Vagina (tissue), 2 donors: ENCODE data around the gene SLC22A23.

Experiments
- POLR2A ChIP-seq, 2 donors: fragments of 450-650 bp; IDR thresholded peaks; one replicate each; pipeline ENCODE4 v1.6.1; 2017; ENCODE audit warnings: antibody characterized with exemption in 2 of 2, mild to moderate bottlenecking in 2 of 2, moderate library complexity in 2 of 2
- POLR2AphosphoS5 ChIP-seq, 2 donors: sonication (generic); formaldehyde crosslinking; IDR thresholded peaks; one replicate each; pipeline ENCODE4 v1.9.0; 2017; ENCODE audit warnings: antibody characterized with exemption in 2 of 2, mild to moderate bottlenecking in 2 of 2, low read depth in 1 of 2; ENCODE audit not compliant: insufficient read depth in 1 of 2
- TF ChIP-seq, protein P1 (sequence below), 3 experiments: fragments of 450-650 bp in 2 of 3; fragments of 200-600 bp in 1 of 3; sonication (generic) in 1 of 3; IDR thresholded peaks; one replicate each; pipeline ENCODE4 v1.5.1; 2017 to 2019; ENCODE audit warnings: antibody characterized with exemption in 3 of 3, mild to moderate bottlenecking in 2 of 3, moderate library complexity in 2 of 3

DNA sequence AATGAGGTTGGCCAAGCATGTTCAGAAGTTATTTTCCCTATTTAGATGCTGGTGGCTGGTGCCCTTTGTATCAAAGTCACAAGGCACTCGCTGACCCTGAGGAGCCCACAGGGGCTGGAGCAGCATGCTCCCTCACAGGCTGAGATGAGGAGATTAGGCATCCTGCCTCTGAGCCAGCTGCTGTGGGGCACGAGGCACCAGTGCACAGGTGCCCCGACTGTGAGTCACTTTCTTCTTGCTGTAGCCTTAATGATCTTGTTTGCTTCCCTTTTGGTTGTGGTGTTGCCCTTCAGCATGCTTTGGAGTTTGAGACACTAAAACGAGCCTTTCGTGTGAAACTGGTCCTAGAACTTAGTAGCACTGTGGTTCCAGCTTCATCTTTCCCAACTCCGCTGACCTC, 193.8 kb downstream of the SLC22A23 start:
- TF ChIP-seq, protein P1, sequence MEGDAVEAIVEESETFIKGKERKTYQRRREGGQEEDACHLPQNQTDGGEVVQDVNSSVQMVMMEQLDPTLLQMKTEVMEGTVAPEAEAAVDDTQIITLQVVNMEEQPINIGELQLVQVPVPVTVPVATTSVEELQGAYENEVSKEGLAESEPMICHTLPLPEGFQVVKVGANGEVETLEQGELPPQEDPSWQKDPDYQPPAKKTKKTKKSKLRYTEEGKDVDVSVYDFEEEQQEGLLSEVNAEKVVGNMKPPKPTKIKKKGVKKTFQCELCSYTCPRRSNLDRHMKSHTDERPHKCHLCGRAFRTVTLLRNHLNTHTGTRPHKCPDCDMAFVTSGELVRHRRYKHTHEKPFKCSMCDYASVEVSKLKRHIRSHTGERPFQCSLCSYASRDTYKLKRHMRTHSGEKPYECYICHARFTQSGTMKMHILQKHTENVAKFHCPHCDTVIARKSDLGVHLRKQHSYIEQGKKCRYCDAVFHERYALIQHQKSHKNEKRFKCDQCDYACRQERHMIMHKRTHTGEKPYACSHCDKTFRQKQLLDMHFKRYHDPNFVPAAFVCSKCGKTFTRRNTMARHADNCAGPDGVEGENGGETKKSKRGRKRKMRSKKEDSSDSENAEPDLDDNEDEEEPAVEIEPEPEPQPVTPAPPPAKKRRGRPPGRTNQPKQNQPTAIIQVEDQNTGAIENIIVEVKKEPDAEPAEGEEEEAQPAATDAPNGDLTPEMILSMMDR (IDR thresholded peaks at IDR 0.05) = no peak
- TF ChIP-seq POLR2A (IDR thresholded peaks at IDR 0.05) = no peak
- TF ChIP-seq POLR2AphosphoS5 (IDR thresholded peaks at IDR 0.05; ENCODE audit: insufficient read depth in 1 of 2, low read depth in 1 of 2) = no peak
